HepG2 (cell line): ENCODE data around the gene DNAJC18. TPM values are rescaled to one million over a fixed set of nuclear protein-coding genes. Genes with fewer than 3 reads are reported as not detected.

ENCODE experiments used
- ATAC-seq: fragments of 200-7000 bp; cut with Tn5 transposase; 3 replicates; pipeline ENCODE4 v1.9.1; 2020; ENCODE audit warnings: mild to moderate bottlenecking, moderate library complexity
- BruUV-seq: library from RNA; stranded (reverse); fragments of 400-500 nt; replicated peaks from 2 replicates; lab custom pipeline; 2021; lab: Mats Ljungman, UMichigan
- CTCF ChIA-PET: fragments of 300-600 bp; formaldehyde crosslinking; extraction: SDS; loops from one replicate; lab custom pipeline; 2021; ENCODE audit warnings: low total read pairs, inconsistent platforms, low intra/inter-chr PET ratio; lab: Yijun Ruan, JAX
- POLR2A ChIA-PET: fragments of 350-600 bp; sonication (Branson Sonifier 250); formaldehyde crosslinking; loops from one replicate; lab custom pipeline; 2020; ENCODE audit warnings: antibody characterized with exemption, inconsistent platforms; lab: Yijun Ruan, JAX
- DNase-seq: peaks from one replicate; pipeline ENCODE4 v3.0.0-alpha.2; 2015; ENCODE audit warnings: low spot score
- FAIRE-seq: peaks from 3 replicates; lab custom pipeline; 2011; peaks lifted over from hg19 to GRCh38; lab: Jason Lieb, UNC
- H2AFZ ChIP-seq: one replicate; pipeline ENCODE4 v1.6.1; 2011; ENCODE audit warnings: low read length, inconsistent platforms
- H3K27ac ChIP-seq: fragments of 300-600 bp; 3 replicates; pipeline ENCODE4 v1.8.0; 2011; ENCODE audit warnings: mixed run types, mild to moderate bottlenecking, mixed read lengths, low read length, inconsistent platforms; ENCODE audit not compliant: insufficient read depth; ENCODE audit errors: extremely low read length
- H3K27me3 ChIP-seq, 2 experiments: fragments of 200-600 bp in 1 of 2; 2 replicates in 1 of 2; 3 replicates in 1 of 2; pipeline versions ENCODE4 v1.6.0 to v1.8.0; 2011; ENCODE audit warnings: low read length in 2 of 2, mild to moderate bottlenecking in 2 of 2, moderate library complexity in 2 of 2, inconsistent platforms in 1 of 2; ENCODE audit not compliant: insufficient read depth in 2 of 2, control insufficient read depth in 1 of 2
- H3K36me3 ChIP-seq, 2 experiments: fragments of 200-600 bp in 1 of 2; replicated peaks in 1 of 2; 2 replicates in 1 of 2; 3 replicates in 1 of 2; pipeline versions ENCODE4 v1.5.1 to v1.8.0; 2011; ENCODE audit warnings: low read length in 2 of 2, inconsistent platforms in 1 of 2; ENCODE audit not compliant: insufficient read depth in 2 of 2, control insufficient read depth in 1 of 2
- H3K4me1 ChIP-seq: 2 replicates; pipeline ENCODE4 v1.5.1; 2012; ENCODE audit warnings: low read length, inconsistent platforms; ENCODE audit not compliant: insufficient read depth
- H3K4me2 ChIP-seq: 2 replicates; pipeline ENCODE4 v1.6.0; 2011; ENCODE audit warnings: low read depth, low read length, inconsistent platforms
- H3K4me3 ChIP-seq, 3 experiments: fragments of 200-600 bp in 1 of 3; sonication (generic), shearing (Covaris generic) in 1 of 3; replicated peaks in 1 of 3; 2 replicates each; pipeline ENCODE4 v1.5.1; 2011 to 2016; ENCODE audit warnings: low read length in 3 of 3, inconsistent platforms in 2 of 3, low read depth in 2 of 3, mild to moderate bottlenecking in 2 of 3, control low read depth in 1 of 3, mixed read lengths in 1 of 3; ENCODE audit not compliant: insufficient read depth in 1 of 3
- H3K79me2 ChIP-seq: one replicate; pipeline ENCODE4 v1.6.1; 2011; ENCODE audit warnings: low read length, inconsistent platforms; ENCODE audit not compliant: insufficient read depth
- H3K9ac ChIP-seq: 2 replicates; pipeline ENCODE4 v1.6.0; 2011; ENCODE audit warnings: mild to moderate bottlenecking, low read depth, low read length, inconsistent platforms; ENCODE audit not compliant: insufficient read depth
- H3K9me3 ChIP-seq: 2 replicates; pipeline ENCODE4 v1.5.1; 2012; ENCODE audit warnings: mild to moderate bottlenecking, low read length
- H4K20me1 ChIP-seq: 2 replicates; pipeline ENCODE4 v1.6.0; 2011; ENCODE audit warnings: inconsistent platforms, mild to moderate bottlenecking, low read length, moderate library complexity; ENCODE audit not compliant: insufficient read depth
- HOXD1 ChIP-seq: sonication (generic); formaldehyde crosslinking; IDR thresholded peaks from 2 replicates; pipeline ENCODE4 v1.5.0; 2020; ENCODE audit warnings: missing genetic modification reagents
- IKZF1 ChIP-seq: fragments of 450-650 bp; IDR thresholded peaks from 2 replicates; pipeline ENCODE4 v1.7.1; 2016
- ZC3H4 ChIP-seq: sonication (generic); formaldehyde crosslinking; IDR thresholded peaks from 2 replicates; pipeline ENCODE4 v1.4.0; 2020; ENCODE audit warnings: missing genetic modification reagents, borderline replicate concordance
- WGBS: methylation state at CpG from one replicate; pipeline ENCODE4 v1.1.6; 2017; ENCODE audit warnings: low lambda C conversion rate; 5-methylcytosine and 5-hydroxymethylcytosine counted together
- in situ Hi-C: cut with HindIII; loops from 2 replicates; pipeline ENCODE4 v1.10.0; 2017; ENCODE audit warnings: low pct_unique_long_range_greater_than_20kb; ENCODE audit not compliant: extremely low pct_ligation_motif_present
- intact Hi-C: fragments of 100-400 bp; cut with micrococcal nuclease; formaldehyde crosslinking; loops from one replicate; pipeline ENCODE4 v1.10.0; 2022; ENCODE audit not compliant: unreplicated experiment
- polyA plus RNA-seq, 8 experiments: library from polyadenylated mRNA; depleted of rRNA in 3 of 8; stranded (reverse) in 7 of 8; unstranded in 1 of 8; fragments of >200 nt; fragmentation: Illumina TruSeq in 4 of 8; extraction: Trizol in 4 of 8; gene quantifications; 2 replicates each; pipeline versions ENCODE4 v1.2.1 to v1.2.3, GENCODE V29; 2011 to 2016; ENCODE audit warnings: low read depth in 4 of 8, missing spikeins in 1 of 8, mixed read lengths in 1 of 8; ENCODE audit not compliant: insufficient read depth in 1 of 8
- total RNA-seq, 5 experiments: library from RNA; depleted of rRNA; stranded (reverse); fragments of >200 nt; fragmentation: Illumina TruSeq; extraction: Trizol; gene quantifications; 2 replicates each; pipeline ENCODE4 v1.2.3, GENCODE V29; 2016; ENCODE audit warnings: low read depth in 1 of 5
- TF ChIP-seq, protein P1 (sequence below): sonication (generic); formaldehyde crosslinking; IDR thresholded peaks from 2 replicates; pipeline ENCODE4 v1.9.0; 2021; ENCODE audit warnings: mild to moderate bottlenecking, missing genetic modification reagents

Gene DNAJC18
- total and polyA plus RNA-seq, 2 of the 13 experiments (the other 11 are each of a cell fraction or from before 2014, with no cell fraction given): 6.5 to 6.6 TPM

- WGBS: 57% methylated on average over 3 of the region's 3 CpGs
- Histone ChIP-seq H3K27ac (no peak overlapping the region), H3K4me1 (peaks cover 3% of the 10 kb centered on the region), H3K4me3 (no peak overlapping the region), H3K79me2 (no peaks in the 10 kb centered on the region), H3K36me3 (no peaks in the 10 kb centered on the region), H3K9ac (no peak overlapping the region), H3K4me2 (no peak overlapping the region), H2AFZ (no peak overlapping the region), H3K9me3 (no peaks in the 10 kb centered on the region), H3K27me3 (peaks cover 4 to 26% of the 10 kb centered on the region in 2 experiments; a peak in 3 of 5 replicates), H4K20me1 (no peaks in the 10 kb centered on the region)
- POLR2A ChIA-PET: no interaction called here
- ATAC-seq: no peak
- FAIRE-seq: no peak
- no peak for DNase-seq
- no TSS peak for BruUV-seq
- intact Hi-C loops: no loop called here
- CTCF ChIA-PET: no interaction called here
- in situ Hi-C loops: no loop called here
- TF ChIP-seq, protein P1, sequence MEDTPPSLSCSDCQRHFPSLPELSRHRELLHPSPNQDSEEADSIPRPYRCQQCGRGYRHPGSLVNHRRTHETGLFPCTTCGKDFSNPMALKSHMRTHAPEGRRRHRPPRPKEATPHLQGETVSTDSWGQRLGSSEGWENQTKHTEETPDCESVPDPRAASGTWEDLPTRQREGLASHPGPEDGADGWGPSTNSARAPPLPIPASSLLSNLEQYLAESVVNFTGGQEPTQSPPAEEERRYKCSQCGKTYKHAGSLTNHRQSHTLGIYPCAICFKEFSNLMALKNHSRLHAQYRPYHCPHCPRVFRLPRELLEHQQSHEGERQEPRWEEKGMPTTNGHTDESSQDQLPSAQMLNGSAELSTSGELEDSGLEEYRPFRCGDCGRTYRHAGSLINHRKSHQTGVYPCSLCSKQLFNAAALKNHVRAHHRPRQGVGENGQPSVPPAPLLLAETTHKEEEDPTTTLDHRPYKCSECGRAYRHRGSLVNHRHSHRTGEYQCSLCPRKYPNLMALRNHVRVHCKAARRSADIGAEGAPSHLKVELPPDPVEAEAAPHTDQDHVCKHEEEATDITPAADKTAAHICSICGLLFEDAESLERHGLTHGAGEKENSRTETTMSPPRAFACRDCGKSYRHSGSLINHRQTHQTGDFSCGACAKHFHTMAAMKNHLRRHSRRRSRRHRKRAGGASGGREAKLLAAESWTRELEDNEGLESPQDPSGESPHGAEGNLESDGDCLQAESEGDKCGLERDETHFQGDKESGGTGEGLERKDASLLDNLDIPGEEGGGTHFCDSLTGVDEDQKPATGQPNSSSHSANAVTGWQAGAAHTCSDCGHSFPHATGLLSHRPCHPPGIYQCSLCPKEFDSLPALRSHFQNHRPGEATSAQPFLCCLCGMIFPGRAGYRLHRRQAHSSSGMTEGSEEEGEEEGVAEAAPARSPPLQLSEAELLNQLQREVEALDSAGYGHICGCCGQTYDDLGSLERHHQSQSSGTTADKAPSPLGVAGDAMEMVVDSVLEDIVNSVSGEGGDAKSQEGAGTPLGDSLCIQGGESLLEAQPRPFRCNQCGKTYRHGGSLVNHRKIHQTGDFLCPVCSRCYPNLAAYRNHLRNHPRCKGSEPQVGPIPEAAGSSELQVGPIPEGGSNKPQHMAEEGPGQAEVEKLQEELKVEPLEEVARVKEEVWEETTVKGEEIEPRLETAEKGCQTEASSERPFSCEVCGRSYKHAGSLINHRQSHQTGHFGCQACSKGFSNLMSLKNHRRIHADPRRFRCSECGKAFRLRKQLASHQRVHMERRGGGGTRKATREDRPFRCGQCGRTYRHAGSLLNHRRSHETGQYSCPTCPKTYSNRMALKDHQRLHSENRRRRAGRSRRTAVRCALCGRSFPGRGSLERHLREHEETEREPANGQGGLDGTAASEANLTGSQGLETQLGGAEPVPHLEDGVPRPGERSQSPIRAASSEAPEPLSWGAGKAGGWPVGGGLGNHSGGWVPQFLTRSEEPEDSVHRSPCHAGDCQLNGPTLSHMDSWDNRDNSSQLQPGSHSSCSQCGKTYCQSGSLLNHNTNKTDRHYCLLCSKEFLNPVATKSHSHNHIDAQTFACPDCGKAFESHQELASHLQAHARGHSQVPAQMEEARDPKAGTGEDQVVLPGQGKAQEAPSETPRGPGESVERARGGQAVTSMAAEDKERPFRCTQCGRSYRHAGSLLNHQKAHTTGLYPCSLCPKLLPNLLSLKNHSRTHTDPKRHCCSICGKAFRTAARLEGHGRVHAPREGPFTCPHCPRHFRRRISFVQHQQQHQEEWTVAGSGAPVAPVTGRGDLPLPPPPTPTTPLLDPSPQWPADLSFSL: peak; percentile 78; the same call in 1 of the 2 replicates
- no peak for TF ChIP-seq ZC3H4 (CRISPR knock-in tag)
- no peak for TF ChIP-seq HOXD1
- peak; percentile 42; the same call in 1 of the 2 replicates for TF ChIP-seq IKZF1
These were observed 14.6 kb upstream of the DNAJC18 start for GRCh38 chr5:139453683-139454567.
